AG09309 (cell line): Measurements from ENCODE around the gene HMGN4.

Experiments
- DNase-seq: peaks from one replicate; pipeline ENCODE4 v3.0.0-alpha.2; 2010; ENCODE audit warnings: low read depth
- H3K4me3 ChIP-seq: 2 replicates; pipeline ENCODE4 v1.5.1; 2011; ENCODE audit warnings: mild to moderate bottlenecking, low read depth, low read length, moderate library complexity; ENCODE audit not compliant: control insufficient read depth
- TF ChIP-seq, protein P1 (sequence below): IDR thresholded peaks from 2 replicates; pipeline ENCODE4 v1.5.1; 2011; ENCODE audit warnings: mild to moderate bottlenecking, low read depth, low read length, inconsistent platforms; ENCODE audit not compliant: insufficient read depth, control insufficient read depth; ENCODE audit errors: missing control alignments

The HMGN4 gene

DNA sequence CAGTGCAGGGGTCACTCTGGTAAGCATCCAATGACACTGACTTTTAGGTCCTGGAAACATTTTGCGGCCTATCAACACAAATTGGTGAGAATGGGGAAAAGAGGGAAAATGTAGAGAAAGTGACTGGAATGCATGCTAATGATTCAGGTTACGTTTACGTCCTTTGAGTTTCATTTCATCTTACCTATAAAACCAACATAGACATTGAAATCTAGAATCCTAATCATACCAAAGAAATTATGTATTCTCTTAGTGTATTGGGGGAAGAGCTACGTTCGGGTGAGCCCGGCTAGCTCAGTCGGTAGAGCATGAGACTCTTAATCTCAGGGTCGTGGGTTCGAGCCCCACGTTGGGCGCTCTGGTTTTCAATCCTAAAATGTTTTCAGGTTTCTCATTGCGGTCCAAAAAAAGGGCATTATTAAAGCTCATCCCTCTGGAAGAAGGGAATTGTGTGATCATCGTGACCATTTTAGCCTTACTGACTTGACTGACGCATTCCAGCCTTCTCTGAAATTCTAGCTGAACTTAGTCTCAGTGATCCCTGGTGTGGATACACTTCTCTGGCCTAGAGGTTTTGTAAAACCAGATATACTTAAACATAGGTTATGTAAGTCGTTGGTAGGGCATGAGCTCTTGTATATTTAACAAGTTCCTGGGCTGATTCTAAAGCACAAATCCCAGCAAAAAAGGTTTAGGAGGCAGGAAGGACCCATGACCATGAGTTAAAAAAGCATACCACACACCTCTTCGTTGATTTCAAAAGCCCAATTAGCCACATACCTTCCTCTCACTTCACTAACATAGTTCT lies 18.3 kb downstream of the HMGN4 start:
- peak; percentile 82 for DNase-seq
- TF ChIP-seq, protein P1, sequence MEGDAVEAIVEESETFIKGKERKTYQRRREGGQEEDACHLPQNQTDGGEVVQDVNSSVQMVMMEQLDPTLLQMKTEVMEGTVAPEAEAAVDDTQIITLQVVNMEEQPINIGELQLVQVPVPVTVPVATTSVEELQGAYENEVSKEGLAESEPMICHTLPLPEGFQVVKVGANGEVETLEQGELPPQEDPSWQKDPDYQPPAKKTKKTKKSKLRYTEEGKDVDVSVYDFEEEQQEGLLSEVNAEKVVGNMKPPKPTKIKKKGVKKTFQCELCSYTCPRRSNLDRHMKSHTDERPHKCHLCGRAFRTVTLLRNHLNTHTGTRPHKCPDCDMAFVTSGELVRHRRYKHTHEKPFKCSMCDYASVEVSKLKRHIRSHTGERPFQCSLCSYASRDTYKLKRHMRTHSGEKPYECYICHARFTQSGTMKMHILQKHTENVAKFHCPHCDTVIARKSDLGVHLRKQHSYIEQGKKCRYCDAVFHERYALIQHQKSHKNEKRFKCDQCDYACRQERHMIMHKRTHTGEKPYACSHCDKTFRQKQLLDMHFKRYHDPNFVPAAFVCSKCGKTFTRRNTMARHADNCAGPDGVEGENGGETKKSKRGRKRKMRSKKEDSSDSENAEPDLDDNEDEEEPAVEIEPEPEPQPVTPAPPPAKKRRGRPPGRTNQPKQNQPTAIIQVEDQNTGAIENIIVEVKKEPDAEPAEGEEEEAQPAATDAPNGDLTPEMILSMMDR, result no peak
- H3K4me3 ChIP-seq, result no peak overlapping the region

DNA sequence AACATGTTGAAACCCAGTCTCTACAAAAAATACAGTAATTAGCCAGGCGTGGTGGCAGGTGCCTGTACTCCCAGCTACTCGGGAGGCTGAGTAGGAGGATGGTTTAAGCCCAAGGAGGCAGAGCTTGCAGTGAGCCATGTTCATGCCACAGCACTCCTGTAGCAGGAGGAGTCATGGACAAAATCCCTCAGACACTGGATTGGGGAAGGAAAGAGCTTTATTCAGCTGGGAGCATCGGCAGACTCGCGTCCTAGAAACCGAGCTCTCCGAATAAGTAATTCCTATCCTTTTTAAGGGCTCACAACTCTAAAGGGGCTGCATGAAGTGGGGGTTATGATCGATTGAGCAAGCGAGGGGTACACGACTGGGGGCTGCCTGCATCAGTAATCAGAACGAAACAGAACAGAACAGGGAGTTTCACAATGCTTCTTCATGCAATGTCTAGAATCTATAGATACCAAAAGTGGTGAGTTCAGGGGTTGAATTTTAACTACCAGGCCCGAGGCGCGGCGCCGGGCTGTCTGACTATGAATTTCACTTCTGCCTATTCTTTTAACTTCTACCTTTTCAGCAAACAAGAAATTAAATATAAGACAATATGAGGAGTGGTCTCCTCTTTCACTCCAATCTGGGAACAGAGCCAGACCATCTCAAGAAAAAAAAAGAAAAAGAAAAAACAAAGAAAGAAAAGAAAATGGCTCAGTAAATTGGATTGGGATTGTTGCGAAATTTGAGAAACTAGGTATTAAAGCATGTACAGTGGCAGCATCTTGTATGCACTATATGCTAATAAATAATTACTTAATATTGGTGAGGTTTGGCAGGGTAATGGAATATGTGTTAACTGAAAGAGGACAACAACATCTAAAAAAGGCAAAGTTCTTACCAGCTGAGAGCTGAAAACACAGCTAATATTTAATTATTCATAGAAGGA lies 23.6 kb downstream of the HMGN4 start:
- no peak overlapping the region for H3K4me3 ChIP-seq
- TF ChIP-seq, protein P1, result no peak
- DNase-seq, result no peak

DNA sequence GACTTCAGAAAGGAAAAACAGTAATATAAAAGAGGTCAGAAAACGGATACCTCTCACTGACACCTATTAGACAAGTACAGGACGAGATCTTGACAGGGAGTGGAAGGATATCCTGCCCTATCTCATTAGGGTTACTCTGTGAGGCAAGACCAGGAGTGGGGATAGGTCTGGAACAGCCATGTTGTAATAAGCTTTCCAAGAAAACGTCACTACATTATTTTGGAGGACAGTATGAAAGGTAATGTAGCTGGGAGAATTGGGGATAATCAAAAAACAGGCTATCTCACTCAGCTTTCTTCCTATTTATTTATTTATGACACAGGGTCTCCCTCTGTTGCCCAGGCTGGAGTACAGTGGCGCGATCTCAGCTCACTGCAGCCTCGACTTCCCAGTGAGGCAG lies 25.3 kb downstream of the HMGN4 start:
- TF ChIP-seq, protein P1, result no peak

DNA sequence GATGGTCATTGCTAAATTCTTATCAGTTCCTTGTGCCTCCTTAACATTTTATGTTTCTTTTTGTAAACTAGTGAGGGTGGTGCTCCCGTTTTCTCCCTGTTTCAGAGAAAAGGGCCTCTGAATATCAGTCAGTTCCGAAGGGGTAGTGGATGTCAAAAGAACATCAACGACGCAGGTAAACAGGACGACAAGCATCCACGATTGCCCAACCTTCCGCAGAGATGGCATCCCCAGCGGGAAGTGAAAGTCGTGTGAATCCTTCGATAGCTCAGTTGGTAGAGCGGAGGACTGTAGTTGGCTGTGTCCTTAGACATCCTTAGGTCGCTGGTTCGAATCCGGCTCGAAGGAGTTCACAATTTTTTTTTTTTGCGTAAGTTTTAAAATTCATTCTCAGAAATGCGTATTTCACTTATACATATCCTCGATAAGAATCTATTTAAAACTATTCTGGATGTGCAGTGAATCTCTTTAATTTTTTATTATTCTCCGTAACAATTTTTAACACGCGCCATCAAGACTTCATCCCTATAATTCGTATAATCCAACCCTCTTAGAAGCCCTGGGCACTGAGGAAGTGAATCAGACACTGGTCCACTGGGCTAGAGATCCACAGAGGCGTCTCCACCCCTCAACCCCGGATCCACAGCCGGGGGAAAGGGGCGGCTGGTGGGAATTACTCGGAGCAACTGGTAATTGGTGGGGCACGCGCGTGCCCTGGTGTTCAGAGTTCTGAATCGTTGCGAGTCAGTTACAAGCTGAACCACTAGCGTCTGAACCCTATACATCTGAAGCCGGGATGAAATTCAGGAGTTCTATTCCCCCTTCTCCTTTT lies 30.7 kb downstream of the HMGN4 start:
- H3K4me3 ChIP-seq, result peak overlapping the region; percentile 52
- TF ChIP-seq, protein P1, result peak; percentile 35
- no peak for DNase-seq

More for the DNA sequence above, 25.3 kb downstream of the HMGN4 start:
- DNase-seq, result no peak
- H3K4me3 ChIP-seq, result no peak overlapping the region

DNA sequence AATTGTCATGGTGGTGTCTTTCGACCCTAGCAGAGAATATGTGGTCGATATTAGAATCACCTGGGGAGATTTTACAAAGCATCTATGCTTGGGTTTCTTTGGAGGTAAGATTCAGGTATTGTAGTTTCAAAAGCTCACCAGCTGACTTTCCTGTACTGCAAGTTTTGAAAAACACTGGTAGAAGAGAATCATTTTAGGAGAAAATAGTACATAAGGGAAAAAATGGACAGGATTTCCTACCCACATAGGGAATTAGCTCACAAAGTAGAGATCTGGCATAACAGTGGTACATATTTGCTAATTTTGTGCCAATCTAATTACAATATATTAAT lies 31.2 kb downstream of the HMGN4 start:
- DNase-seq, result no peak
- peak overlapping the region; percentile 46 for H3K4me3 ChIP-seq

More for the DNA sequence above, 31.2 kb downstream of the HMGN4 start:
- TF ChIP-seq, protein P1, result no peak
